HG03442 (cell line): Measurements from ENCODE around the gene VEGFC.

Experiments
- ATAC-seq: cut with Tn5 transposase; IDR thresholded peaks from one replicate; pipeline ENCODE4 v1.9.1; 2021; ENCODE audit warnings: mild to moderate bottlenecking, moderate library complexity; ENCODE audit not compliant: unreplicated experiment

The VEGFC gene

GRCh38 chr4:176709417-176709816 lies 83.3 kb downstream of the VEGFC start:
- no peak for ATAC-seq

- ATAC-seq = no peak
Observed at GRCh38 chr4:176708771-176709311, 83.9 kb downstream of the VEGFC start.

GRCh38 chr4:176690716-176691115 lies 102.0 kb downstream of the VEGFC start:
- ATAC-seq = no peak

GRCh38 chr4:176680668-176681180 lies 112.0 kb downstream of the VEGFC start:
- no peak for ATAC-seq

GRCh38 chr4:176676901-176677300 lies 115.8 kb downstream of the VEGFC start:
- ATAC-seq = no peak

- no peak for ATAC-seq
Observed at GRCh38 chr4:176675810-176676209, 116.9 kb downstream of the VEGFC start.

- ATAC-seq = no peak
Observed at GRCh38 chr4:176671532-176671931, 121.2 kb downstream of the VEGFC start.

- no peak for ATAC-seq
Observed at GRCh38 chr4:176668324-176668723, 124.4 kb downstream of the VEGFC start.

- ATAC-seq = no peak
Observed at GRCh38 chr4:176664964-176665363, 127.8 kb downstream of the VEGFC start.

- no peak for ATAC-seq
Observed at GRCh38 chr4:176660561-176660960, 132.2 kb downstream of the VEGFC start.

- ATAC-seq = no peak
Observed at GRCh38 chr4:176656108-176656507, 136.6 kb downstream of the VEGFC start.

- ATAC-seq = no peak
Observed at GRCh38 chr4:176654565-176655216, 138.0 kb downstream of the VEGFC start.

GRCh38 chr4:176653401-176654220 lies 139.1 kb downstream of the VEGFC start:
- no peak for ATAC-seq

GRCh38 chr4:176646311-176646710 lies 146.4 kb downstream of the VEGFC start:
- ATAC-seq = no peak

GRCh38 chr4:176645246-176645960 lies 147.3 kb downstream of the VEGFC start:
- ATAC-seq = no peak

GRCh38 chr4:176642472-176642871 lies 150.2 kb downstream of the VEGFC start:
- peak; percentile 89 for ATAC-seq

GRCh38 chr4:176641237-176641636 lies 151.5 kb downstream of the VEGFC start:
- no peak for ATAC-seq

- no peak for ATAC-seq
Observed at GRCh38 chr4:176638992-176639391, 153.7 kb downstream of the VEGFC start.

- no peak for ATAC-seq
Observed at GRCh38 chr4:176636292-176636691, 156.4 kb downstream of the VEGFC start.

GRCh38 chr4:176635372-176636261 lies 157.1 kb downstream of the VEGFC start:
- ATAC-seq = no peak
